ENCODE results near the gene RILPL1. TPM values are rescaled to one million over a fixed set of nuclear protein-coding genes. Genes with fewer than 3 reads are reported as not detected.
"Not testable (repeated sequence)": the region's sequence is repeated elsewhere in the genome, so short reads cannot be mapped to it uniquely, and the experiment has no call there.

RILPL1 gene
- total and polyA plus RNA-seq, 2 donors: 3.4 to 11.8 TPM

GRCh38 chr12:123535952-123536351, 2.4 kb upstream of the RILPL1 start:
- 84% methylated on average over 11 of the region's 11 CpGs for WGBS
- H3K4me1 ChIP-seq (ENCODE audit: control insufficient read depth in 2 of 2, insufficient read depth in 2 of 2, low read length in 2 of 2): peaks cover 5 to 22% of the 10 kb centered on the region in 2 donors
- not testable (repeated sequence) for H3K9me3 ChIP-seq (ENCODE audit: control insufficient read depth in 2 of 2, insufficient read depth in 1 of 2, low read length in 1 of 2); H3K36me3 ChIP-seq (ENCODE audit: control insufficient read depth in 2 of 2, insufficient read depth in 2 of 2, low read length in 1 of 2); DNase-seq (ENCODE audit: low read depth in 6 of 9, low spot score in 9 of 9); H3K27ac ChIP-seq (ENCODE audit: low read depth in 1 of 2, low read length in 1 of 2); H3K4me3 ChIP-seq (ENCODE audit: low read length in 2 of 2)
- H3K27me3 ChIP-seq (ENCODE audit: control insufficient read depth in 2 of 2, insufficient read depth in 1 of 2, low read length in 1 of 2): peaks cover 6 to 66% of the 10 kb centered on the region in 2 donors

GRCh38 chr12:123532808-123533649, 490 bp downstream of the RILPL1 start:
- Histone ChIP-seq H3K27ac (ENCODE audit: low read depth in 1 of 2, low read length in 1 of 2) (peak overlapping the region in 1 of 2 donors; percentile 5), H3K4me3 (ENCODE audit: low read length in 2 of 2) (peak overlapping the region; percentile 36 to 85), H3K36me3 (ENCODE audit: control insufficient read depth in 2 of 2, insufficient read depth in 2 of 2, low read length in 1 of 2) (no peaks in the 10 kb centered on the region), H3K27me3 (ENCODE audit: control insufficient read depth in 2 of 2, insufficient read depth in 1 of 2, low read length in 1 of 2) (peaks cover 6 to 60% of the 10 kb centered on the region in 2 donors), H3K4me1 (ENCODE audit: control insufficient read depth in 2 of 2, insufficient read depth in 2 of 2, low read length in 2 of 2) (peaks cover 5 to 22% of the 10 kb centered on the region in 2 donors), H3K9me3 (ENCODE audit: control insufficient read depth in 2 of 2, insufficient read depth in 1 of 2, low read length in 1 of 2) (peaks cover 1 to 3% of the 10 kb centered on the region in 2 donors)
- peak in 1 of 9 donors; percentile 13 for DNase-seq (ENCODE audit: low read depth in 6 of 9, low spot score in 9 of 9)
- WGBS: 8% methylated on average over 79 of the region's 79 CpGs

- WGBS: 4% methylated on average over 1 of the region's 1 CpG
Measured at GRCh38 chr12:123532019-123532418, 1.5 kb downstream of the RILPL1 start.

GRCh38 chr12:123531091-123531490, 2.4 kb downstream of the RILPL1 start:
- Histone ChIP-seq H3K9me3 (ENCODE audit: control insufficient read depth in 2 of 2, insufficient read depth in 1 of 2, low read length in 1 of 2) (peaks cover 1 to 3% of the 10 kb centered on the region in 2 donors), H3K4me1 (ENCODE audit: control insufficient read depth in 2 of 2, insufficient read depth in 2 of 2, low read length in 2 of 2) (peaks cover 5 to 22% of the 10 kb centered on the region in 2 donors), H3K36me3 (ENCODE audit: control insufficient read depth in 2 of 2, insufficient read depth in 2 of 2, low read length in 1 of 2) (no peaks in the 10 kb centered on the region), H3K27me3 (ENCODE audit: control insufficient read depth in 2 of 2, insufficient read depth in 1 of 2, low read length in 1 of 2) (peaks cover 6 to 46% of the 10 kb centered on the region in 2 donors), H3K27ac (ENCODE audit: low read depth in 1 of 2, low read length in 1 of 2) (no peak overlapping the region), H3K4me3 (ENCODE audit: low read length in 2 of 2) (no peak overlapping the region)
- WGBS: 96% methylated on average over 7 of the region's 7 CpGs
- no peak for DNase-seq (ENCODE audit: low read depth in 6 of 9, low spot score in 9 of 9)

More at GRCh38 chr12:123532019-123532418, 1.5 kb downstream of the RILPL1 start:
- Histone ChIP-seq H3K27ac (ENCODE audit: low read depth in 1 of 2, low read length in 1 of 2) (no peak overlapping the region), H3K36me3 (ENCODE audit: control insufficient read depth in 2 of 2, insufficient read depth in 2 of 2, low read length in 1 of 2) (no peaks in the 10 kb centered on the region), H3K27me3 (ENCODE audit: control insufficient read depth in 2 of 2, insufficient read depth in 1 of 2, low read length in 1 of 2) (peaks cover 6 to 53% of the 10 kb centered on the region in 2 donors), H3K9me3 (ENCODE audit: control insufficient read depth in 2 of 2, insufficient read depth in 1 of 2, low read length in 1 of 2) (peaks cover 1 to 3% of the 10 kb centered on the region in 2 donors), H3K4me3 (ENCODE audit: low read length in 2 of 2) (no peak overlapping the region), H3K4me1 (ENCODE audit: control insufficient read depth in 2 of 2, insufficient read depth in 2 of 2, low read length in 2 of 2) (peaks cover 5 to 22% of the 10 kb centered on the region in 2 donors)
- peak in 1 of 9 donors; percentile 31 for DNase-seq (ENCODE audit: low read depth in 6 of 9, low spot score in 9 of 9)

- Histone ChIP-seq H3K27me3 (ENCODE audit: control insufficient read depth in 2 of 2, insufficient read depth in 1 of 2, low read length in 1 of 2) (peaks cover 6 to 45% of the 10 kb centered on the region in 2 donors), H3K4me1 (ENCODE audit: control insufficient read depth in 2 of 2, insufficient read depth in 2 of 2, low read length in 2 of 2) (peaks cover 5 to 22% of the 10 kb centered on the region in 2 donors), H3K36me3 (ENCODE audit: control insufficient read depth in 2 of 2, insufficient read depth in 2 of 2, low read length in 1 of 2) (no peaks in the 10 kb centered on the region), H3K4me3 (ENCODE audit: low read length in 2 of 2) (no peak overlapping the region), H3K9me3 (ENCODE audit: control insufficient read depth in 2 of 2, insufficient read depth in 1 of 2, low read length in 1 of 2) (peaks cover 1 to 3% of the 10 kb centered on the region in 2 donors), H3K27ac (ENCODE audit: low read depth in 1 of 2, low read length in 1 of 2) (no peak overlapping the region)
- WGBS: 98% methylated on average over 5 of the region's 5 CpGs
- no peak for DNase-seq (ENCODE audit: low read depth in 6 of 9, low spot score in 9 of 9)
Measured at GRCh38 chr12:123530668-123531067, 2.9 kb downstream of the RILPL1 start.

GRCh38 chr12:123529686-123530085, 3.8 kb downstream of the RILPL1 start:
- H3K4me3 ChIP-seq (ENCODE audit: low read length in 2 of 2): no peak overlapping the region
- no peak for DNase-seq (ENCODE audit: low read depth in 6 of 9, low spot score in 9 of 9)
- peaks cover 6 to 36% of the 10 kb centered on the region in 2 donors for H3K27me3 ChIP-seq (ENCODE audit: control insufficient read depth in 2 of 2, insufficient read depth in 1 of 2, low read length in 1 of 2)
- H3K36me3 ChIP-seq (ENCODE audit: control insufficient read depth in 2 of 2, insufficient read depth in 2 of 2, low read length in 1 of 2): no peaks in the 10 kb centered on the region
- no peak overlapping the region for H3K27ac ChIP-seq (ENCODE audit: low read depth in 1 of 2, low read length in 1 of 2)
- 94% methylated on average over 3 of the region's 3 CpGs for WGBS
- peaks cover 1 to 3% of the 10 kb centered on the region in 2 donors for H3K9me3 ChIP-seq (ENCODE audit: control insufficient read depth in 2 of 2, insufficient read depth in 1 of 2, low read length in 1 of 2)
- peaks cover 5 to 22% of the 10 kb centered on the region in 2 donors for H3K4me1 ChIP-seq (ENCODE audit: control insufficient read depth in 2 of 2, insufficient read depth in 2 of 2, low read length in 2 of 2)

- no peaks in the 10 kb centered on the region for H3K36me3 ChIP-seq (ENCODE audit: control insufficient read depth in 2 of 2, insufficient read depth in 2 of 2, low read length in 1 of 2)
- no peak overlapping the region for H3K4me3 ChIP-seq (ENCODE audit: low read length in 2 of 2)
- H3K4me1 ChIP-seq (ENCODE audit: control insufficient read depth in 2 of 2, insufficient read depth in 2 of 2, low read length in 2 of 2): peaks cover 5 to 16% of the 10 kb centered on the region in 2 donors
- H3K27ac ChIP-seq (ENCODE audit: low read depth in 1 of 2, low read length in 1 of 2): no peak overlapping the region
- WGBS: 97% methylated on average over 5 of the region's 5 CpGs
- H3K9me3 ChIP-seq (ENCODE audit: control insufficient read depth in 2 of 2, insufficient read depth in 1 of 2, low read length in 1 of 2): peaks cover 1 to 3% of the 10 kb centered on the region in 2 donors
- H3K27me3 ChIP-seq (ENCODE audit: control insufficient read depth in 2 of 2, insufficient read depth in 1 of 2, low read length in 1 of 2): peaks cover 6 to 28% of the 10 kb centered on the region in 2 donors
- no peak for DNase-seq (ENCODE audit: low read depth in 6 of 9, low spot score in 9 of 9)
Measured at GRCh38 chr12:123528858-123529257, 4.7 kb downstream of the RILPL1 start.

- no peak overlapping the region for H3K4me3 ChIP-seq (ENCODE audit: low read length in 2 of 2)
- no peaks in the 10 kb centered on the region for H3K9me3 ChIP-seq (ENCODE audit: control insufficient read depth in 2 of 2, insufficient read depth in 1 of 2, low read length in 1 of 2)
- WGBS: 96% methylated on average over 7 of the region's 7 CpGs
- DNase-seq (ENCODE audit: low read depth in 6 of 9, low spot score in 9 of 9): no peak
- no peak overlapping the region for H3K27ac ChIP-seq (ENCODE audit: low read depth in 1 of 2, low read length in 1 of 2)
- no peaks in the 10 kb centered on the region for H3K4me1 ChIP-seq (ENCODE audit: control insufficient read depth in 2 of 2, insufficient read depth in 2 of 2, low read length in 2 of 2)
- peaks cover 0 to 11% of the 10 kb centered on the region in 2 donors for H3K27me3 ChIP-seq (ENCODE audit: control insufficient read depth in 2 of 2, insufficient read depth in 1 of 2, low read length in 1 of 2)
- H3K36me3 ChIP-seq (ENCODE audit: control insufficient read depth in 2 of 2, insufficient read depth in 2 of 2, low read length in 1 of 2): no peaks in the 10 kb centered on the region
Measured at GRCh38 chr12:123526542-123527080, 6.9 kb downstream of the RILPL1 start.

- no peak overlapping the region for H3K4me3 ChIP-seq (ENCODE audit: low read length in 2 of 2)
- no peaks in the 10 kb centered on the region for H3K36me3 ChIP-seq (ENCODE audit: control insufficient read depth in 2 of 2, insufficient read depth in 2 of 2, low read length in 1 of 2)
- H3K27me3 ChIP-seq (ENCODE audit: control insufficient read depth in 2 of 2, insufficient read depth in 1 of 2, low read length in 1 of 2): no peaks in the 10 kb centered on the region
- 99% methylated on average over 7 of the region's 7 CpGs for WGBS
- DNase-seq (ENCODE audit: low read depth in 6 of 9, low spot score in 9 of 9): no peak
- no peak overlapping the region for H3K27ac ChIP-seq (ENCODE audit: low read depth in 1 of 2, low read length in 1 of 2)
- H3K9me3 ChIP-seq (ENCODE audit: control insufficient read depth in 2 of 2, insufficient read depth in 1 of 2, low read length in 1 of 2): no peaks in the 10 kb centered on the region
- no peaks in the 10 kb centered on the region for H3K4me1 ChIP-seq (ENCODE audit: control insufficient read depth in 2 of 2, insufficient read depth in 2 of 2, low read length in 2 of 2)
Measured at GRCh38 chr12:123524378-123524777, 9.1 kb downstream of the RILPL1 start.

Data from thymus (tissue), 11 donors.